SK-N-SH treated with all-trans-retinoic acid at 6 μM for 48 hours (cell line): ENCODE results near the gene CLDND2.

Experiments used
- ATAC-seq: fragments of 200-7000 bp; cut with Tn5 transposase; 3 replicates; pipeline ENCODE4 v1.9.1; 2020; ENCODE audit warnings: mild to moderate bottlenecking, moderate library complexity
- ARNTL ChIP-seq: fragments of 450-650 bp; formaldehyde crosslinking; IDR thresholded peaks from 2 replicates; pipeline ENCODE4 v1.5.0; 2020; ENCODE audit warnings: low read depth, mild to moderate bottlenecking, moderate library complexity, borderline replicate concordance
- BACH2 ChIP-seq: fragments of 250-450 bp; sonication (Bioruptor Pico); IDR thresholded peaks from 2 replicates; pipeline ENCODE4 v1.9.0; 2021; ENCODE audit warnings: mild to moderate bottlenecking, borderline replicate concordance
- CREB5 ChIP-seq: fragments of 250-450 bp; sonication (Bioruptor Pico); IDR thresholded peaks from 2 replicates; pipeline ENCODE4 v1.5.1; 2020; ENCODE audit warnings: low read depth, mild to moderate bottlenecking, moderate library complexity
- CSDC2 ChIP-seq: fragments of 250-450 bp; sonication (Bioruptor Pico); IDR thresholded peaks from 2 replicates; pipeline ENCODE4 v1.5.0; 2020; ENCODE audit warnings: mild to moderate bottlenecking, moderate library complexity
- ESRRG ChIP-seq: fragments of 250-450 bp; sonication (Bioruptor Pico); IDR thresholded peaks from 2 replicates; pipeline ENCODE4 v1.6.1; 2021; ENCODE audit warnings: mild to moderate bottlenecking
- GLIS3 ChIP-seq: fragments of 250-450 bp; sonication (Bioruptor Pico); IDR thresholded peaks from 2 replicates; pipeline ENCODE4 v1.5.0; 2020; ENCODE audit warnings: mild to moderate bottlenecking, moderate library complexity
- OSR1 ChIP-seq: fragments of 250-450 bp; sonication (Bioruptor Pico); IDR thresholded peaks from 2 replicates; pipeline ENCODE4 v1.8.0; 2022; ENCODE audit warnings: moderate library complexity, mild to moderate bottlenecking, inconsistent platforms
- POU6F1 ChIP-seq: fragments of 250-450 bp; sonication (Bioruptor Pico); IDR thresholded peaks from 2 replicates; pipeline ENCODE4 v1.8.0; 2021; ENCODE audit warnings: low read depth, mild to moderate bottlenecking, moderate library complexity, borderline replicate concordance
- PPARA ChIP-seq: fragments of 250-450 bp; sonication (Bioruptor Pico); IDR thresholded peaks from 2 replicates; pipeline ENCODE4 v1.5.0; 2020; ENCODE audit warnings: mild to moderate bottlenecking, borderline replicate concordance
- RARB ChIP-seq: fragments of 250-450 bp; sonication (Bioruptor Pico); IDR thresholded peaks from 2 replicates; pipeline ENCODE4 v1.8.0; 2021; ENCODE audit warnings: mild to moderate bottlenecking, moderate library complexity
- SNAI2 ChIP-seq: fragments of 250-450 bp; sonication (Bioruptor Pico); IDR thresholded peaks from 2 replicates; pipeline ENCODE4 v1.5.0; 2020; ENCODE audit warnings: mild to moderate bottlenecking, moderate library complexity
- TCF4 ChIP-seq: fragments of 250-450 bp; sonication (Bioruptor Pico); IDR thresholded peaks from 2 replicates; pipeline ENCODE4 v1.8.0; 2021; ENCODE audit warnings: mild to moderate bottlenecking, moderate library complexity, borderline replicate concordance
- TOX ChIP-seq: fragments of 250-450 bp; sonication (Bioruptor Pico); IDR thresholded peaks from 2 replicates; pipeline ENCODE4 v1.8.0; 2021; ENCODE audit warnings: mild to moderate bottlenecking, moderate library complexity, borderline replicate concordance
- ZC3H10 ChIP-seq: fragments of 250-450 bp; sonication (Bioruptor Pico); IDR thresholded peaks from 2 replicates; pipeline ENCODE4 v1.5.1; 2021; ENCODE audit warnings: mild to moderate bottlenecking, moderate library complexity
- ZFP3 ChIP-seq: fragments of 250-450 bp; sonication (Bioruptor Pico); IDR thresholded peaks from 2 replicates; pipeline ENCODE4 v1.5.0; 2020; ENCODE audit warnings: mild to moderate bottlenecking, moderate library complexity
- ZFP30 ChIP-seq: fragments of 450-650 bp; formaldehyde crosslinking; IDR thresholded peaks from 2 replicates; pipeline ENCODE4 v1.5.0; 2022; ENCODE audit warnings: mild to moderate bottlenecking, moderate library complexity
- ZNF565 ChIP-seq: fragments of 450-650 bp; formaldehyde crosslinking; conservative IDR thresholded peaks from 2 replicates; pipeline ENCODE4 v1.5.0; 2020; ENCODE audit warnings: low read depth, mild to moderate bottlenecking, moderate library complexity
- ZNF70 ChIP-seq: fragments of 450-650 bp; formaldehyde crosslinking; IDR thresholded peaks from 2 replicates; pipeline ENCODE4 v1.5.0; 2020; ENCODE audit warnings: mild to moderate bottlenecking, moderate library complexity
- ZNF8 ChIP-seq: fragments of 450-650 bp; formaldehyde crosslinking; IDR thresholded peaks from 2 replicates; pipeline ENCODE4 v1.5.0; 2020; ENCODE audit warnings: mild to moderate bottlenecking, moderate library complexity
- TF ChIP-seq, protein P1 (sequence below): fragments of 250-450 bp; sonication (Bioruptor Pico); IDR thresholded peaks from 2 replicates; pipeline ENCODE4 v1.5.0; 2020; ENCODE audit warnings: mild to moderate bottlenecking, moderate library complexity
- TF ChIP-seq, protein P2 (sequence below): fragments of 250-450 bp; sonication (Bioruptor Pico); IDR thresholded peaks from 2 replicates; pipeline ENCODE4 v1.5.1; 2021; ENCODE audit warnings: mild to moderate bottlenecking, moderate library complexity

Gene CLDND2

GRCh38 chr19:51354103-51354741, 14.6 kb downstream of the CLDND2 start:
- TF ChIP-seq ZFP30 (no peak), RARB (CRISPR knock-in tag) (no peak), ZFP3 (CRISPR knock-in tag) (no peak), ZNF8 (no peak), BACH2 (CRISPR knock-in tag) (no peak), ARNTL (CRISPR knock-in tag) (no peak), SNAI2 (CRISPR knock-in tag) (no peak), CSDC2 (CRISPR knock-in tag) (no peak), TCF4 (CRISPR knock-in tag) (no peak), OSR1 (CRISPR knock-in tag) (no peak), CREB5 (CRISPR knock-in tag) (no peak), GLIS3 (CRISPR knock-in tag) (no peak), POU6F1 (CRISPR knock-in tag) (no peak), TOX (CRISPR knock-in tag) (no peak), PPARA (CRISPR knock-in tag) (no peak), ZC3H10 (CRISPR knock-in tag) (no peak), ZNF70 (CRISPR knock-in tag) (no peak)
- TF ChIP-seq, protein P1, sequence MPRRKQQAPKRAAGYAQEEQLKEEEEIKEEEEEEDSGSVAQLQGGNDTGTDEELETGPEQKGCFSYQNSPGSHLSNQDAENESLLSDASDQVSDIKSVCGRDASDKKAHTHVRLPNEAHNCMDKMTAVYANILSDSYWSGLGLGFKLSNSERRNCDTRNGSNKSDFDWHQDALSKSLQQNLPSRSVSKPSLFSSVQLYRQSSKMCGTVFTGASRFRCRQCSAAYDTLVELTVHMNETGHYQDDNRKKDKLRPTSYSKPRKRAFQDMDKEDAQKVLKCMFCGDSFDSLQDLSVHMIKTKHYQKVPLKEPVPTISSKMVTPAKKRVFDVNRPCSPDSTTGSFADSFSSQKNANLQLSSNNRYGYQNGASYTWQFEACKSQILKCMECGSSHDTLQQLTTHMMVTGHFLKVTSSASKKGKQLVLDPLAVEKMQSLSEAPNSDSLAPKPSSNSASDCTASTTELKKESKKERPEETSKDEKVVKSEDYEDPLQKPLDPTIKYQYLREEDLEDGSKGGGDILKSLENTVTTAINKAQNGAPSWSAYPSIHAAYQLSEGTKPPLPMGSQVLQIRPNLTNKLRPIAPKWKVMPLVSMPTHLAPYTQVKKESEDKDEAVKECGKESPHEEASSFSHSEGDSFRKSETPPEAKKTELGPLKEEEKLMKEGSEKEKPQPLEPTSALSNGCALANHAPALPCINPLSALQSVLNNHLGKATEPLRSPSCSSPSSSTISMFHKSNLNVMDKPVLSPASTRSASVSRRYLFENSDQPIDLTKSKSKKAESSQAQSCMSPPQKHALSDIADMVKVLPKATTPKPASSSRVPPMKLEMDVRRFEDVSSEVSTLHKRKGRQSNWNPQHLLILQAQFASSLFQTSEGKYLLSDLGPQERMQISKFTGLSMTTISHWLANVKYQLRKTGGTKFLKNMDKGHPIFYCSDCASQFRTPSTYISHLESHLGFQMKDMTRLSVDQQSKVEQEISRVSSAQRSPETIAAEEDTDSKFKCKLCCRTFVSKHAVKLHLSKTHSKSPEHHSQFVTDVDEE (CRISPR knock-in tag), result no peak
- TF ChIP-seq, protein P2, sequence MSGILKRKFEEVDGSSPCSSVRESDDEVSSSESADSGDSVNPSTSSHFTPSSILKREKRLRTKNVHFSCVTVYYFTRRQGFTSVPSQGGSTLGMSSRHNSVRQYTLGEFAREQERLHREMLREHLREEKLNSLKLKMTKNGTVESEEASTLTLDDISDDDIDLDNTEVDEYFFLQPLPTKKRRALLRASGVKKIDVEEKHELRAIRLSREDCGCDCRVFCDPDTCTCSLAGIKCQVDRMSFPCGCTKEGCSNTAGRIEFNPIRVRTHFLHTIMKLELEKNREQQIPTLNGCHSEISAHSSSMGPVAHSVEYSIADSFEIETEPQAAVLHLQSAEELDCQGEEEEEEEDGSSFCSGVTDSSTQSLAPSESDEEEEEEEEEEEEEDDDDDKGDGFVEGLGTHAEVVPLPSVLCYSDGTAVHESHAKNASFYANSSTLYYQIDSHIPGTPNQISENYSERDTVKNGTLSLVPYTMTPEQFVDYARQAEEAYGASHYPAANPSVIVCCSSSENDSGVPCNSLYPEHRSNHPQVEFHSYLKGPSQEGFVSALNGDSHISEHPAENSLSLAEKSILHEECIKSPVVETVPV, result no peak
- ATAC-seq, result no peak

GRCh38 chr19:51352783-51353360, 15.9 kb downstream of the CLDND2 start:
- TF ChIP-seq ESRRG (CRISPR knock-in tag) (no peak), ZNF70 (CRISPR knock-in tag) (no peak), BACH2 (CRISPR knock-in tag) (no peak), POU6F1 (CRISPR knock-in tag) (no peak), CREB5 (CRISPR knock-in tag) (no peak), TCF4 (CRISPR knock-in tag) (no peak), ZFP30 (no peak), PPARA (CRISPR knock-in tag) (no peak), RARB (CRISPR knock-in tag) (no peak), GLIS3 (CRISPR knock-in tag) (no peak), SNAI2 (CRISPR knock-in tag) (no peak), ZNF565 (CRISPR knock-in tag) (no peak), CSDC2 (CRISPR knock-in tag) (no peak), ZNF8 (no peak)
- TF ChIP-seq, protein P1 (CRISPR knock-in tag), result no peak
- ATAC-seq, result no peak
